Measurements from ENCODE around the gene VMO1.

DNA sequence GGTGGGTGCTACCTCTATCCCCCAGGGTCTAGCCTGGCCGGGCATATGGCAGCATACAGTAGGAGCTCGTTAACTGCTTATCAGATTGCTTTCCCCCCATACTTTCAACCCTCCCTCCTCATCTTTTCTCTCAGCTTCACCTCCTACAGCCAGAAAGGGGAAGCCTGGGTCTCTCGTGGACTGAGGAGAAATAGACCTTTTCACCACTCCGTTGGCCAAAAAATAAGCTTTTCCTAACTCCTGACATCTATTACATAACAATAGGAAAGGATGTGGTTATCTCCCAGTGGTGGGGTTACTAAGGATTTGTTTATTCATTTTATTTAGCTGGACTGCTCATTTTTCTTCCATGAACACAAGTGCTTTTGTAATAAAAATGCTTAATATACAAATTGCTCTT, 37.5 kb downstream of the VMO1 start:
- TF ChIP-seq, protein P1, sequence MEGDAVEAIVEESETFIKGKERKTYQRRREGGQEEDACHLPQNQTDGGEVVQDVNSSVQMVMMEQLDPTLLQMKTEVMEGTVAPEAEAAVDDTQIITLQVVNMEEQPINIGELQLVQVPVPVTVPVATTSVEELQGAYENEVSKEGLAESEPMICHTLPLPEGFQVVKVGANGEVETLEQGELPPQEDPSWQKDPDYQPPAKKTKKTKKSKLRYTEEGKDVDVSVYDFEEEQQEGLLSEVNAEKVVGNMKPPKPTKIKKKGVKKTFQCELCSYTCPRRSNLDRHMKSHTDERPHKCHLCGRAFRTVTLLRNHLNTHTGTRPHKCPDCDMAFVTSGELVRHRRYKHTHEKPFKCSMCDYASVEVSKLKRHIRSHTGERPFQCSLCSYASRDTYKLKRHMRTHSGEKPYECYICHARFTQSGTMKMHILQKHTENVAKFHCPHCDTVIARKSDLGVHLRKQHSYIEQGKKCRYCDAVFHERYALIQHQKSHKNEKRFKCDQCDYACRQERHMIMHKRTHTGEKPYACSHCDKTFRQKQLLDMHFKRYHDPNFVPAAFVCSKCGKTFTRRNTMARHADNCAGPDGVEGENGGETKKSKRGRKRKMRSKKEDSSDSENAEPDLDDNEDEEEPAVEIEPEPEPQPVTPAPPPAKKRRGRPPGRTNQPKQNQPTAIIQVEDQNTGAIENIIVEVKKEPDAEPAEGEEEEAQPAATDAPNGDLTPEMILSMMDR (IDR thresholded peaks at IDR 0.05) = no peak
- no peak for TF ChIP-seq POLR2A (IDR thresholded peaks at IDR 0.05)
